OCI-LY3 (cell line): ENCODE data around the gene ALDH1A3.

Experiments
- H2AFZ ChIP-seq: fragments of 200-600, 300-600 bp; shearing (Covaris generic); 2 replicates; pipeline ENCODE4 v1.6.0; 2014; ENCODE audit warnings: antibody characterized with exemption, low read depth, low read length
- H3K27ac ChIP-seq: fragments of 200-600, 300-600 bp; sonication (generic); 2 replicates; pipeline ENCODE4 v1.5.1; 2014; ENCODE audit warnings: mild to moderate bottlenecking, low read length, moderate library complexity, mixed read lengths
- H3K27me3 ChIP-seq: fragments of 200-600, 300-600 bp; sonication (generic); 2 replicates; pipeline ENCODE4 v1.6.1; 2014; ENCODE audit warnings: low read depth, low read length, mixed read lengths
- H3K36me3 ChIP-seq: fragments of 200-600, 300-600 bp; sonication (generic); replicated peaks from 2 replicates; pipeline ENCODE3; 2014; ENCODE audit warnings: low read depth, low read length, mixed read lengths
- H3K4me1 ChIP-seq: fragments of 300-600, 200-600 bp; sonication (generic); 2 replicates; pipeline ENCODE4 v1.6.1; 2014; ENCODE audit warnings: low read length, mixed read lengths
- H3K4me2 ChIP-seq: fragments of 200-600, 300-600 bp; sonication (generic); 2 replicates; pipeline ENCODE4 v1.6.1; 2014; ENCODE audit warnings: low read length, mixed read lengths
- H3K4me3 ChIP-seq: fragments of 300-600, 200-600 bp; sonication (generic); 2 replicates; pipeline ENCODE4 v1.5.1; 2014; ENCODE audit warnings: antibody characterized with exemption, mild to moderate bottlenecking, low read length, moderate library complexity
- H3K79me2 ChIP-seq: fragments of 300-600, 200-600 bp; shearing (Covaris generic); 2 replicates; pipeline ENCODE4 v1.6.1; 2014; ENCODE audit warnings: mild to moderate bottlenecking, low read length, mixed read lengths
- H3K9ac ChIP-seq: fragments of 300-600, 200-600 bp; shearing (Covaris generic); 2 replicates; pipeline ENCODE4 v1.6.0; 2014; ENCODE audit warnings: mild to moderate bottlenecking, low read length, moderate library complexity
- H3K9me3 ChIP-seq: fragments of 200-600, 300-600 bp; shearing (Covaris generic); 2 replicates; pipeline ENCODE4 v1.6.1; 2014; ENCODE audit warnings: low read length, mixed read lengths; ENCODE audit not compliant: insufficient read depth
- H4K20me1 ChIP-seq: fragments of 200-600, 300-600 bp; sonication (generic); 2 replicates; pipeline ENCODE4 v1.6.1; 2016; ENCODE audit warnings: low read length, mixed read lengths; ENCODE audit not compliant: insufficient read depth
- CTCF ChIP-seq: fragments of 200-600, 300-600 bp; sonication (generic); IDR thresholded peaks from 2 replicates; pipeline ENCODE4 v1.5.1; 2014; ENCODE audit warnings: antibody characterized with exemption, low read length, low read depth
- EZH2phosphoT487 ChIP-seq: fragments of 200-600 bp; shearing (Covaris generic); IDR thresholded peaks from 2 replicates; pipeline ENCODE4 v1.6.1; 2018; ENCODE audit warnings: antibody characterized with exemption, mixed run types, low read depth

The ALDH1A3 gene

GRCh38 chr15:100890850-100891249 is 11.2 kb downstream of the ALDH1A3 start:
- TF ChIP-seq EZH2phosphoT487, result no peak
- no peak for TF ChIP-seq CTCF
- no peak overlapping the region for H3K4me2 ChIP-seq
- no peaks in the 10 kb centered on the region for H3K79me2 ChIP-seq
- H2AFZ ChIP-seq, result no peak overlapping the region
- H4K20me1 ChIP-seq, result no peaks in the 10 kb centered on the region
- peaks cover 40% of the 10 kb centered on the region for H3K27me3 ChIP-seq
- H3K36me3 ChIP-seq, result no peaks in the 10 kb centered on the region
- no peak overlapping the region for H3K9ac ChIP-seq
- H3K4me3 ChIP-seq, result no peak overlapping the region
- no peaks in the 10 kb centered on the region for H3K9me3 ChIP-seq
- peaks cover 1% of the 10 kb centered on the region for H3K4me1 ChIP-seq
- H3K27ac ChIP-seq, result no peak overlapping the region

GRCh38 chr15:100891307-100892012 is 11.8 kb downstream of the ALDH1A3 start:
- Histone ChIP-seq H3K4me2 (no peak overlapping the region), H3K4me1 (peaks cover 7% of the 10 kb centered on the region), H3K9ac (no peak overlapping the region), H3K9me3 (no peaks in the 10 kb centered on the region), H3K4me3 (no peak overlapping the region), H3K79me2 (no peaks in the 10 kb centered on the region), H2AFZ (no peak overlapping the region), H3K27ac (no peak overlapping the region), H3K27me3 (peaks cover 38% of the 10 kb centered on the region), H3K36me3 (no peaks in the 10 kb centered on the region), H4K20me1 (no peaks in the 10 kb centered on the region)
- TF ChIP-seq CTCF (no peak), EZH2phosphoT487 (no peak)

- TF ChIP-seq CTCF (no peak), EZH2phosphoT487 (no peak)
- H3K27me3 ChIP-seq, result peaks cover 38% of the 10 kb centered on the region
- no peak overlapping the region for H3K4me2 ChIP-seq
- no peak overlapping the region for H3K4me3 ChIP-seq
- H3K36me3 ChIP-seq, result no peaks in the 10 kb centered on the region
- no peaks in the 10 kb centered on the region for H3K9me3 ChIP-seq
- H3K79me2 ChIP-seq, result no peaks in the 10 kb centered on the region
- H3K4me1 ChIP-seq, result peaks cover 13% of the 10 kb centered on the region
- no peaks in the 10 kb centered on the region for H4K20me1 ChIP-seq
- H3K9ac ChIP-seq, result no peak overlapping the region
- H2AFZ ChIP-seq, result no peak overlapping the region
- no peak overlapping the region for H3K27ac ChIP-seq
These were observed 12.4 kb downstream of the ALDH1A3 start for GRCh38 chr15:100892013-100892355.

- Histone ChIP-seq H3K9ac (no peak overlapping the region), H3K4me3 (no peak overlapping the region), H3K36me3 (no peaks in the 10 kb centered on the region), H4K20me1 (no peaks in the 10 kb centered on the region), H3K9me3 (no peaks in the 10 kb centered on the region), H3K27me3 (peaks cover 38% of the 10 kb centered on the region), H3K4me2 (no peak overlapping the region), H3K4me1 (peaks cover 13% of the 10 kb centered on the region), H3K79me2 (no peaks in the 10 kb centered on the region), H3K27ac (no peak overlapping the region), H2AFZ (no peak overlapping the region)
- TF ChIP-seq EZH2phosphoT487 (no peak), CTCF (no peak)
These were observed 13.8 kb downstream of the ALDH1A3 start for GRCh38 chr15:100893261-100893963.
